Measurements from ENCODE around the gene EP300. TPM values are rescaled to one million over a fixed set of nuclear protein-coding genes. Genes with fewer than 3 reads are reported as not detected.
A peak's percentile ranks its signal among the peaks of the same experiment; 100 is the strongest.
"Not testable (repeated sequence)": the region's sequence is repeated elsewhere in the genome, so short reads cannot be mapped to it uniquely, and the experiment has no call there.

The EP300 gene
- 84.3 TPM for total RNA-seq

DNA sequence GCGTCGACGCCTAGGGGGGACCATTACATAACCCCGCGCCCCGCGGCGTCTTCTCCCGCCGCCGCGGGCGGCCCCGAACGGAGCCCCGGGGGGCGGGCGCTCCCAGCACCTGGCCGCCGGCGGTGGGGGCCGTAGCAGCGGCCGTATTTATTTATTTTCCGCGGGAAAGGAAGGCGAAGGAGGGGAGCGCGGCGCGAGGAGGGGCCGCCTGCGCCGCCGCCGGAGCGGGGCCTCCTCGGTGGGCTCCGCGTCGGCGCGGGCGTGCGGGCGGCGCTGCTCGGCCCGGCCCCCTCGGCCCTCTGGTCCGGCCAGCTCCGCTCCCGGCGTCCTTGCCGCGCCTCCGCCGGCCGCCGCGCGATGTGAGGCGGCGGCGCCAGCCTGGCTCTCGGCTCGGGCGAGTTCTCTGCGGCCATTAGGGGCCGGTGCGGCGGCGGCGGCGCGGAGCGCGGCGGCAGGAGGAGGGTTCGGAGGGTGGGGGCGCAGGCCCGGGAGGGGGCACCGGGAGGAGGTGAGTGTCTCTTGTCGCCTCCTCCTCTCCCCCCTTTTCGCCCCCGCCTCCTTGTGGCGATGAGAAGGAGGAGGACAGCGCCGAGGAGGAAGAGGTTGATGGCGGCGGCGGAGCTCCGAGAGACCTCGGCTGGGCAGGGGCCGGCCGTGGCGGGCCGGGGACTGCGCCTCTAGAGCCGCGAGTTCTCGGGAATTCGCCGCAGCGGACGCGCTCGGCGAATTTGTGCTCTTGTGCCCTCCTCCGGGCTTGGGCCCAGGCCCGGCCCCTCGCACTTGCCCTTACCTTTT is at the start of gene EP300:
TSS of gene EP300 (plus strand) at position 570 of the 795 bp plus-strand sequence. CDS start 413 bp downstream, outside the sequence.
- DNase-seq (ENCODE audit: low spot score): peak; percentile 92

DNA sequence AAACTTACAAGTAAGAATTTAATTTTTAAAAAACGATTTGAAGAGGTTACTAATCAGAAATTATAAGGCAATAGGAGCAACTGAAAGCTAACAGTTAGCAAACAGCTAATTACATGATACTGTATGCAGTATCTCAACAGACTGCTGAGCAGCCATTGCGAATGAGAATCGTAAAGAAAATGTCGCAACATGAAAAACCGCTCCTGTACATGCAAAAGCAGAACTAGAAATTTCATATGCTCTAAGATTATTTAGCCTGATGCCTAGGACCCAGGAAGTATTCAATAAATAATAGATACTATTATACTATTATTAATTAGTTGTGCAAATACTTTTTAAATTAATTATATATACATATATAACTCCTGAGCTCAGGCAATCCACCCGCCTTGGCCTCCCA is 48.7 kb upstream of the EP300 start:
- intact Hi-C loops (cut with DNase I): no loop called here
- DNase-seq (ENCODE audit: low spot score) (no peak), ATAC-seq (no peak)

More for the DNA sequence above, at the start of gene EP300:
- peak; percentile 65 for ATAC-seq
- intact Hi-C loops (cut with DNase I): loop anchor here (10.0 kb wide), 1 partner anchor 127 kb away; no protein-coding TSS in a partner anchor

DNA sequence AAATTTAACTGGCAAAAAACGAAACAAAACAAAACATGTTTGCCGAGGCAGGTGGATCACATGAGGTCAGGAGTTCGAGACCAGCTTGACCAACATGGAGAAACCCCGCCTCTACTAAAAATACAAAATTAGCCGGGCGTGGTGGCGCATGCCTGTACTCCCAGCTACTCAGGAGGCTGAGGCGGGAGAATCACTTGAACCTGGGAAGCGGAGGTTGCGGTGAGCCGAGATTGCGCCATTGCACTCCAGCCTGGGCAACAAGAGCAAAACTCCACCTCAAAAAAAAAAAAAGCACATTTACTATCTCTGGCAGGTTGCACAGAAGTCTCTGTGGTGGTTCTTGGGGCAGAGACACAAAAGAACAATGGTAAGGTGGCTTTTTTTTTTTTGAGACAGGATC is 46.8 kb upstream of the EP300 start:
- intact Hi-C loops (cut with DNase I): not testable (repeated sequence)

DNA sequence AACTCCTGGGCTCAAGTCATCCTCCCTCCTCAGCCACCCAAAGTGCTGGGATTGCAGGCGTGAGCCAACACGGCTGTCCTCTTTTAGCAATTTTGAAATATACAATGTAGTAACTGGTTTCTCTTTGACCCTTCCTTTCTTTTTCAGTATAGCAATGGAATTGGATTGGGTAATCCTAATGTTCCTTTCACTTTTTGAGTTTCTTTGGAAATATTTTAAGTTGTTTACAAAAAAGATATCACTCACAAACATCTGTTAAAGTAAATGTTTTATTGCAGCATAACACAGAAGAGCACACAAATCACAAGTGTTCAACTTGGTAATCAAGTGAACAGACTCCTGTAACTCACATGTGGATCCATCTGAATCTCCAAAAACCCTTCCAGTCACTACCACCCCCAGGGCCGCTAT is 44.6 kb upstream of the EP300 start:
- intact Hi-C loops (cut with DNase I): no loop called here
- no peak for DNase-seq (ENCODE audit: low spot score)
- no peak for ATAC-seq

More for the DNA sequence above, 46.8 kb upstream of the EP300 start:
- not testable (repeated sequence) for DNase-seq (ENCODE audit: low spot score); ATAC-seq

DNA sequence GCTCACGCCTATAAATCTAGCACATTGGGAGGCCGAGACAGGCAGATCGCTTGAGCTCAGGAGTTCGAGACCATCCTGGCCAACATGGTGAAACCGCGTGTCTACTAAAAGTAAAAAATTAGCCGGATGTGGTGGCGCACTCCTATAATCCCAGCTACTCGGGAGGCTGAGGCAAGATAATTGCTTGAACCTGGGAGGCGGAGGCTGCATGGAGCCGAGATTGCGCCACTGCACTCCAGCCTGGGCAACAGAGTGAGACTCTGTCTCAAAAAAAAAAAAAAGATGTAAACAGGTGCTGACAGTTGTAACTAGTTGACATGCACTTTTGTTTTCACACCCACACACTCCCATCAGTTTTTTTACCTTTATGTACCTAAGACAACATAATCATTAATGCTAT is 44.0 kb upstream of the EP300 start:
- ATAC-seq; intact Hi-C loops (cut with DNase I); DNase-seq (ENCODE audit: low spot score): not testable (repeated sequence)

DNA sequence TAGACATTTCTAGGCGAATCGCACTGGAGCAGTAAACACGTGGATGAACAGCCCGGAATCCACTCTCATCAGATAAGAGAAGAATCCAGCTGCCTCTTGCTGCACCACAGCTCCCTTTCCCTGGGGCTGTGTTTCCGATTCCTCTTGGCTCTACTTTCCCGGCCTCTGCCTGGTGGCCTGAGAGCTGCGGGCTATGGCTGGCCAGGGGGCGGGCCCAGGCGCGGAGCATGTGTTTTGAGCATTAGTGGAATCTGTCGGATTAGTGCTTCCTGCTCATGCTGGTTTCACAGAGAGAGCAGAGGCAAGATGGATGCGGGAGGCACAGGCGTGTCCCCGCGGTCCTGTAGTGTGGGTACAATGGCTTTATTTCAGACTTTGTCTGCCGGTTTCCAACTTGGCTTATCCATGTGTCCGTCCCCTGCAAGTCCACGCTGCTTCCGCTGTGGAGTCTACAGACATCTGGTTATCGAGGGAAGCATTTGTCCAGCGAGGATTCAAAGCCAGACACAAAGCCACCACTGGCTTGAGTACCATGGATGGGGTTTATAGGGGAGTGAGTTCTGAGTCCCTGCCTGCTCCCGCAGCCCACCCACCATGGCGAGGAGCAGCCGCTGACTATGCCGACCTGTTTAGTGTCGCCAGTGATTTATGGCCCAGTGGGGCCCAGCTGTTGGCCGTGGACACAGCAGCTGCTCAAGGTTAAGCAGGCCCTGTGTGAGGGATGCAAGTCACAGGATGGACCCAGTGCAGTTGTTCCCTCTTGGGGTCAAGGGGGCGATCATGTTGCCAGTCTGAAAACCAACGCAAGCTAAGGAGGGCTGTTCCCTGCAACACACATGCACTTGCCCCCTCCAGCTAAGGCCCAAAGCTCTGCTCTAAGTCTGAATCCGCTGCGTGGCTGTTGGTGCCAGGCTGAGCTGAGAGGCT is 43.3 kb upstream of the EP300 start:
- intact Hi-C loops (cut with DNase I): no loop called here
- DNase-seq (ENCODE audit: low spot score): peak; percentile 80
- ATAC-seq: peak; percentile 94

DNA sequence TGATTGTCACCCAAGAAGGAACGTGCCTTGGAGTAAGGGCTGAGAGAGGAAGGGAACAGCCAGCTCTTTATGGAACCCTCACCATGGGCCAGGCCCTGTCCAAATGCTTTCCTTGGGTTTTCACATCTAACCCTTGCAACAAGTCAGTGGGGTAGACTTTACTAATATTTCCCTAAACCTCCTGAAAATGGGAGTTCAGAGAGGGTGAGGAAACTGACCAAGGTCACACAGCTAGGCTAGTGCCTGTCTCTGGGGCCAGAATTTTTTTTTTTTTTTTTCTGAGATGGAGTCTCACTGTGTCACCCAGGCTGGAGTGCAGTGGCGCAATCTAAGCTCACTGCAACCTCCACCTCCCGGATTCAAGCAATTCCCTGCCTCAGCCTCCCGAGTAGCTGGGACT is 42.6 kb upstream of the EP300 start:
- intact Hi-C loops (cut with DNase I); DNase-seq (ENCODE audit: low spot score); ATAC-seq: not testable (repeated sequence)

DNA sequence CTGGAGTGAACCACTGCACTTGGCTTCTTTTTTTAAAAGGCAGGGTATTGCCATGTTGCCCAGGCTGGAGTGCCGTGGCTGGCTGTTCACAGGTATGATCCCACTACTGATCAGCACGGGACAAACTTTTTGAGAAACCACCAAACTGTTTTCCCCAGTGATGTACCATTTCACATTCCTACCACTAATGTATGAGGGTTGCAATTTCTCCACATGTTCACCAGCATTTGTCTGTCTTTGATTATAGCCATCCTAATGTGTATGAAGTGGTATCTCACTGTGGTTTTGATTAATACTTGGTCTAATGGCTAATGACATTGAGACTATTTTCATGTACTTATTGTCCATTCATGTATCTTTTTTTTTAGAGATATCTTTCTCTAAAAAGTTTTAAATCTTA is 41.5 kb upstream of the EP300 start:
- ATAC-seq: no peak
- intact Hi-C loops (cut with DNase I): no loop called here

DNA sequence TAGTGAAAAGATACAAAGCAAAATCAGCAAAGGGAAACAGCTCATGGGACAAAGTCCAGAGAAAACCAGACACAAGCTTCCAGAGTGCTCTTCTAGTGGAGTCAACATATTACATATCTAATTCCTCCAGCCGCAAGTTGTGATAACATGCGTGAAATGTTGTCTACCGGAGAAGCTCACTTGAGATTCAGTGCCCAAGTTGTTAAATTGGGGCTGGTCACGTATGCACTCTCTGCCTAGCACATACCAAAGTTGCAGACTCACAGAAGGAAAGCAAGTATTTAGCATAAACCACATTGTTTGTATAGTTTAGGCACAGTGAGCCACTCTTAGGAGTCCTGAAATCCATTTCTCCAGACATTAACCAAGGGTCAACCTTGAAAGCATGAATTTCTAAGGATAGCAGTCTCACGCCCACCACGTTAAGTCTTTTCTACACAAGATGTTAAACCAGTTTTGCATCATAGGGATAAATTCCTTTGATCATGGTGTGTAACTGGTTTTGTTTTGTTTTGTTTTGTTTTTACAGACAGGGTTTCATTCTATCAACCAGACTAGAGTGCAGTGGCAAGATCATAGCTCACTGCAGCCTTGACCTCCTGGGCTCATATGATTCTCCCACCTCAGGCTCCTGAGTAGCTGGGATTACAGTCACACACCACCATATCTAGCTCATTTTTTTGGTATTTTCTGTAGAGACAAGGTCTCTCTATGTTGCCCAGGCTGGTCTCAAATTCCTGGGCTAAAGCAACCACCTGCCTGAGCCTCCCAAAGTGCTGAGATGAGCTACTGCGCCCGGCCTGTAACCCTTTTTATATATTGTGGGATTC is 39.5 kb upstream of the EP300 start:
- no peak for ATAC-seq
- intact Hi-C loops (cut with DNase I): no loop called here
- DNase-seq (ENCODE audit: low spot score): no peak

More for the DNA sequence above, 41.5 kb upstream of the EP300 start:
- DNase-seq (ENCODE audit: low spot score): no peak

DNA sequence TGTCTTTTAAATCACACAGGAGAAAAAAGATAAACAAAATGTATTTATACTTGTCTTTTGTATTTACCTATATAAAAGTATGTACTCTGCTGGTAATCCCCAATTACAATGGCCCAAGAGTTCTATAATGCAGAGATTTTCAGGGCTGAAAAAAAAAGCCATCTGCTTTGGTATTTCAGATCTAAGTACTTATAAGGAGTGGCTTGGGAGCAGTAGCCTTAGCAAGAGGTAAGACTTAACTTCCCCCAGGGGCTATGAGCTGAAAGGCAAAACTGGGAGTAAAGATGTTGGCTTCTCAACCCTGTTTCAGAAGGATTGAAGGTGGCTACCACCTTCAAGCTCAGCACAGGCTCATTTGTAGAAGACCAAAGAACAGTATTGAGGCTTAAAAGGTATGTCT is 35.3 kb upstream of the EP300 start:
- ATAC-seq (no peak), DNase-seq (ENCODE audit: low spot score) (no peak)
- intact Hi-C loops (cut with DNase I): no loop called here

DNA sequence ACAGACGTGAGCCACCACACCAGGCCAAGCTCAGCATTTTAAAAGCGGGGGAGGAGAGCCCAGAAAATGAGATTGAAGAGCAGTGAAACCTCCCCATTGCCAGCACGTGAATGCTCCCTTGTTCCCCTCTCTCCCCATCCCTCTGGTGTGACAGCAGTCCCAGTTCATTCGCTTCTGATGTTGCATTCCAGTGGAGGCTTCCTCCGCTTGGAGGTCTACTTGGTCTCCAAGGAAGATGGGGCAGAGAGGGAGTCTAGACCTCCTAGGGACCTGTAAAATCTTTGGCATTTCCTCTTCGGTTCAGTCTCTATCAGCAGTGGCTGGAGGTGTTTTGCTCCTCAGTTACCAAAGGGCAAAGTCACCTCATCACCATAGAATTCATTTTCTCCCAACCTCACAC is 30.2 kb upstream of the EP300 start:
- DNase-seq (ENCODE audit: low spot score): no peak
- ATAC-seq: no peak
- intact Hi-C loops (cut with DNase I): no loop called here

DNA sequence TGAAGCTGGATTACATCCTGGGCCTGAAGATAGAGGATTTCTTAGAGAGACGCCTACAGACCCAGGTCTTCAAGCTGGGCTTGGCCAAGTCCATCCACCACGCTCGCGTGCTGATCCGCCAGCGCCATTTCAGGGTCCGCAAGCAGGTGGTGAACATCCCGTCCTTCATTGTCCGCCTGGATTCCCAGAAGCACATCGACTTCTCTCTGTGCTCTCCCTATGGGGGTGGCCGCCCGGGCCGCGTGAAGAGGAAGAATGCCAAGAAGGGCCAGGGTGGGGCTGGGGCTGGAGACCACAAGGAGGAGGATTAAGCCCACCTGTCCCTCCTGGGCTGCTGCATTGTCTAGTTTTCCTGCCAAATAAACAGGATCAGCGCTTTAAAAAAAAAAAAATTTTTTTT is 28.1 kb upstream of the EP300 start:
- ATAC-seq; DNase-seq (ENCODE audit: low spot score); intact Hi-C loops (cut with DNase I): not testable (repeated sequence)

DNA sequence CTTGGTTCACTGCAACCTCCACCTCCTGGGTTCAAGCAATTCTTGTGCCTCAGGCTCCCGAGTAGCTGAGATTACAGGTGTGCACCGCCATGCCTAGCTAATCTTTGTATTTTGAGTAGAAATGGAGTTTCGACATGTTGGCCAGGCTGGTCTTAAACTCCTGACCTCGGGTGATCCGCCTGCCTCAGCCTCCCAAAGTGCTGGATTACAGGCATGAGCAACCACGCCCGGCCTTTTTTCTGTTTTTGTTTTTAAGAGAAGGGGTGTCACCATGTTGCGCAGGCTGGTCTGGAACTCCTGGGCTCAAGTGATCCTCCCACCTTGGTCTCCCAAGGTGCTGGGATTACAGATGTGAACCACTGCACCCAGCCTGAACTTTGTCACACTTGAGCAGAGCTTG is 26.1 kb upstream of the EP300 start:
- intact Hi-C loops (cut with DNase I); DNase-seq (ENCODE audit: low spot score); ATAC-seq: not testable (repeated sequence)

DNA sequence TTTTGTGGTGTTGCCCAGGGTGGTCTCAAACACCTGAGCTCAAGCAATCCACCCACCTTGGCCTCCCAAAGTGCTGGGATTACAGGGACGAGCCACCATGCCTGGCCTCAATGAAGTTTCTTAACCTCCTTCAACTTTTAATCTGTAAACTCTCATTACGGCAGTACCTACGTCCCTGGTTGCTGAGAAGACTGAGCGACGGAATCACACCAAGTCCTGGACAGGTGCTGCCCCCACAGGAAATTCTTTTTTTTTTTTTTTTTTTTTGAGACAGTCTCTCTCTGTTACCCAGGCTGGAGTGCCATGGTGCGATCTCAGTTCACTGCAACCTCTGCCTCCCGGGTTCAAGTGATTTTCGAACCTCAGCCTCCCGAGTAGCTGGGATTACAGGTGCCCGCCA is 24.4 kb upstream of the EP300 start:
- intact Hi-C loops (cut with DNase I); DNase-seq (ENCODE audit: low spot score); ATAC-seq: not testable (repeated sequence)

DNA sequence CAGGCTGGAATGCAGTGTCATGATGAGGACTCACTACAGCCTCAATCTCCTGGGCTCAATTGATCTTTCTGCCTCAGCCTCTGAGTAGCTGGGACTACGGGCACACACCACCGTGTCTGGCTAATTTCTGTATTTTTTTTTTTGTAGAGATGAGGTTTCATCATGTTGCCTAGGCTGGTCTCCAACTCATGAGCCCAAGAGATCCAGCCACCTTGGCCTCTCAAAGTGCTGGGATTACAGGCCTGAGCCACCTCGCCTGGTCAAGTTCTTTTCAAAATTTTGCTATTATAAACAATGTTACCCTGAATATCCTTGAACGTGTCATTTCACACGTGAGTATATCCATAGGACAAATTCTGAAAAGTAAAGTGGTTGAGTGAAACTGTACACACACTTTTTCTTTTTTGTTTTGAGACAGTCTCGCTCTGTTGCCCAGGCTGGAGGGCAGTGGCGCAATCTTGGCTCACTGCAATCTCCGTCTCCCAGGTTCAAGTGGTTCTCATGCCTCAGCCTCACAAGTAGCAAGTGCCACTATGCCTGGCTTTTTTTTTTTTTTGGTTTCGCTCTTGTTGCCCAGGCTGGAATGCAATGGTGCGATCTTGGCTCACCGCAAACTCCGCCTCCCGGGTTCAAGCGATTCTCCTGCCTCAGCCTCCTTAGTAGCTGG is 21.6 kb upstream of the EP300 start:
- intact Hi-C loops (cut with DNase I): no loop called here
- no peak for ATAC-seq
- DNase-seq (ENCODE audit: low spot score): no peak

DNA sequence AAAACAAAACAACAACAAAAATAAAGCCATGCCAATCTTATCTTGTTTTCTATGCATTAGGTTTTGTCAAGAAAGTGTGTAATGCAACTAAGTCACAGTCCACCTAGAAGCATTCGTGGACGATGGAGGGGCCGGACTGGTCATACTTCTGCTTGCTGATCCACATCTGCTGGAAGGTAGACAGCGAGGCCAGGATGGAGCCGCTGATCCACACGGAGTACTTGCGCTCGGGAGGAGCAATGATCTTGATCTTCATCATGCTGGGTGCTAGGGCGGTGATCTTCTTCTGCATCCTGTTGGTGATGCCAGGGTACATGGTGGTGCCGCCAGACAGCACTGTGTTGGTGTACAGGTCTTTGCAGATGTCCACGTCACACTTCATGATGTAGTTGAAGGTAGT is 18.3 kb upstream of the EP300 start:
- ATAC-seq (no peak), DNase-seq (ENCODE audit: low spot score) (no peak)
- intact Hi-C loops (cut with DNase I): no loop called here

DNA sequence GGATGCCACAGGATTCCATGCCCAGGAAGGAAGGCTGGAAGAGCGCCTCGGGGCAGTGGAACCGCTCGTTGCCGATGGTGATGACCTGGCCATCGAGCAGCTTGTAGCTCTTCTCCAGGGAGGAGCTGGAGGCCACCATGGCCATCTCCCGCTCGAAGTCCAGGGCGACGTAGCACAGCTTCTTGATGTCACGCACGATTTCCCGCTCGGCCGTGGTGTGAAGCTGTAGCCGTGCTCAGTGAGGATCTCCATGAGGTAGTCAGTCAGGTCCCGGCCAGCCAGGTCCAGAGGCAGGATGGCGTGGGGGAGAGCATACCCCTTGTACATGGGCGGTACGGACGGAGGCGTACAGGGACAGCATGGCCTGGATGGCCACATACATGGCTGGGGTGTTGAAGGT is 17.9 kb upstream of the EP300 start:
- intact Hi-C loops (cut with DNase I): no loop called here
- ATAC-seq (no peak), DNase-seq (ENCODE audit: low spot score) (no peak)

DNA sequence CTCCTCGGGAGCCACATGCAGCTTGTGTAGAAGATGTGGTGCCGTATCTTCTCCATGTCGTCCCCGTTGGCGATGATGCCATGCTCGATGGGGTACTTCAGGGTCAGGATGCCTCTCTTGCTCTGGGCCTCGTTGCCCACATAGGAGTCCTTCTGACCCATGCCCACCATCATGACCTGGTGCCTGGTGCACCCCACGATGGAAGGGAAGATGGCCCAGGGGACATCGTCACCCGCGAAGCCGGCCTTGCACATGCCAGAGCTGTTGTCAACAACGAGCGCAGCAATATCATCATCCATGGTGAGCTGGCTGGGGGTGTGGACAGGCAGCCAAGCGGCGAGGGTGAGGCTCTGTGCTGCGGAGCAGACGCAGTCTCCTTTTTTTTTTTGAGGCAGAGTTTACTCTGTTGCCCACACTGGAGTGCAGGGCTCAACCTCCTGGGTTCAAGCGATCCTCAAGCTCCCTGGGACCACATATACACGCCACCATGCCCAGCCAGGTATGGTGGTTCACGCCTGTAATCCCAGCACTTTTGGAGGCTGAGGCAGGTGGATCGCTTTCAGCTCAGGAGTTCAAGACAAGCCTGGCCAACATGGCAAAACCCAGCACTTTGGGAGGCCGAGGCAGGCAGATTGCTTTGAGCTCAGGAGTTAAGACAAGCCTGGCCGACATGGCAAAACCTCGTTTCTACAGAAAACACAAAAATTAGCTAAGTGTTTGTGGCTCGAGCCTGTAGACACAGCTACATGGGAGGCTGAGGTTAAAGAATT is 17.3 kb upstream of the EP300 start:
- ATAC-seq: no peak
- intact Hi-C loops (cut with DNase I): no loop called here
- no peak for DNase-seq (ENCODE audit: low spot score)
